HepG2 (cell line): ENCODE data around the gene ASB8. TPM values are rescaled to one million over a fixed set of nuclear protein-coding genes. Genes with fewer than 3 reads are reported as not detected.

Experiments
- BRD4 ChIP-seq: sonication (generic); formaldehyde crosslinking; IDR thresholded peaks from 2 replicates; pipeline ENCODE4 v1.4.0; 2020; ENCODE audit warnings: missing genetic modification reagents
- CEBPG ChIP-seq: IDR thresholded peaks from 2 replicates; pipeline ENCODE4 v1.6.1; 2016
- ELF1 ChIP-seq: sonication (generic); formaldehyde crosslinking; IDR thresholded peaks from 2 replicates; pipeline ENCODE4 v1.4.0; 2020; ENCODE audit warnings: missing genetic modification reagents
- ELF3 ChIP-seq: IDR thresholded peaks from 2 replicates; pipeline ENCODE4 v1.6.1; 2016; ENCODE audit warnings: missing genetic modification reagents, missing compliant biosample characterization
- EP300 ChIP-seq, 3 experiments: sonication (generic) in 1 of 3; formaldehyde crosslinking in 1 of 3; IDR thresholded peaks; 2 replicates each; pipeline versions ENCODE4 v1.5.1 to v1.6.1; 2011 to 2020; ENCODE audit warnings: low read depth in 2 of 3, low read length in 2 of 3, borderline replicate concordance in 1 of 3, improper control_type of control experiment in 1 of 3, mild to moderate bottlenecking in 1 of 3, missing genetic modification reagents in 1 of 3, moderate library complexity in 1 of 3
- FOXA3 ChIP-seq: IDR thresholded peaks from 2 replicates; pipeline ENCODE4 v1.6.1; 2016; ENCODE audit warnings: missing genetic modification reagents, missing compliant biosample characterization
- GABPA ChIP-seq, 2 experiments: IDR thresholded peaks; 2 replicates each; pipeline ENCODE4 v1.6.1; 2011 to 2016; ENCODE audit warnings: low read depth in 2 of 2, low read length in 1 of 2, missing biosample characterization in 1 of 2, missing genetic modification characterization in 1 of 2
- GZF1 ChIP-seq: sonication (generic); formaldehyde crosslinking; IDR thresholded peaks from 2 replicates; pipeline ENCODE4 v1.5.1; 2020; ENCODE audit warnings: mild to moderate bottlenecking, missing genetic modification reagents
- HMG20B ChIP-seq: conservative IDR thresholded peaks from 2 replicates; pipeline ENCODE4 v1.6.1; 2016; ENCODE audit warnings: missing genetic modification reagents, missing compliant biosample characterization
- KAT8 ChIP-seq: IDR thresholded peaks from 2 replicates; pipeline ENCODE4 v1.6.1; 2016; ENCODE audit warnings: missing genetic modification reagents, missing compliant biosample characterization
- KDM1A ChIP-seq: IDR thresholded peaks from 2 replicates; pipeline ENCODE4 v1.6.1; 2016; ENCODE audit warnings: missing compliant biosample characterization
- MAFG ChIP-seq: sonication (generic); formaldehyde crosslinking; IDR thresholded peaks from 2 replicates; pipeline ENCODE4 v1.5.1; 2020; ENCODE audit warnings: mild to moderate bottlenecking, missing genetic modification reagents
- MED1 ChIP-seq: sonication (generic); formaldehyde crosslinking; IDR thresholded peaks from 2 replicates; pipeline ENCODE4 v1.4.0; 2020; ENCODE audit warnings: missing genetic modification reagents
- NFIC ChIP-seq: IDR thresholded peaks from 2 replicates; pipeline ENCODE4 v1.6.1; 2012; ENCODE audit warnings: mild to moderate bottlenecking, low read length, inconsistent platforms
- NR2F6 ChIP-seq, 2 experiments: IDR thresholded peaks; 2 replicates each; pipeline ENCODE4 v1.6.1; 2016; ENCODE audit warnings: antibody characterized with exemption in 1 of 2, mild to moderate bottlenecking in 1 of 2
- PCBP2 ChIP-seq: fragments of 200-400 bp; formaldehyde crosslinking; optimal IDR thresholded peaks from 2 replicates; pipeline ENCODE3; 2018; ENCODE audit warnings: low read length, low read depth; ENCODE audit not compliant: poor library complexity, severe bottlenecking
- PPARG ChIP-seq: conservative IDR thresholded peaks from 2 replicates; pipeline ENCODE4 v1.6.1; 2016; ENCODE audit warnings: missing biosample characterization, missing genetic modification reagents
- RARA ChIP-seq: IDR thresholded peaks from 2 replicates; pipeline ENCODE4 v1.6.1; 2016; ENCODE audit warnings: missing genetic modification reagents, missing compliant biosample characterization
- RXRB ChIP-seq: IDR thresholded peaks from 2 replicates; pipeline ENCODE4 v1.6.1; 2016; ENCODE audit warnings: borderline replicate concordance, missing genetic modification reagents, missing compliant biosample characterization
- ZKSCAN1 ChIP-seq: fragments of 150-350 bp; IDR thresholded peaks from 2 replicates; pipeline ENCODE4 v1.6.1; 2014; ENCODE audit warnings: low read length
- ZNF326 ChIP-seq: sonication (generic); formaldehyde crosslinking; IDR thresholded peaks from 2 replicates; pipeline ENCODE4 v1.4.0; 2020; ENCODE audit warnings: missing genetic modification reagents, borderline replicate concordance
- ZNF598 ChIP-seq: sonication (generic); formaldehyde crosslinking; IDR thresholded peaks from 2 replicates; pipeline ENCODE4 v1.5.1; 2020; ENCODE audit warnings: mild to moderate bottlenecking, missing genetic modification reagents, borderline replicate concordance
- ZNF720 ChIP-seq: sonication (generic); formaldehyde crosslinking; IDR thresholded peaks from 2 replicates; pipeline ENCODE4 v1.4.0; 2020; ENCODE audit warnings: missing genetic modification reagents
- ZNF773 ChIP-seq: sonication (generic); formaldehyde crosslinking; IDR thresholded peaks from 2 replicates; pipeline ENCODE4 v1.4.0; 2020; ENCODE audit warnings: missing genetic modification reagents, borderline replicate concordance
- polyA plus RNA-seq, 8 experiments: library from polyadenylated mRNA; depleted of rRNA in 3 of 8; stranded (reverse) in 7 of 8; unstranded in 1 of 8; fragments of >200 nt; fragmentation: Illumina TruSeq in 4 of 8; extraction: Trizol in 4 of 8; gene quantifications; 2 replicates each; pipeline versions ENCODE4 v1.2.1 to v1.2.3, GENCODE V29; 2011 to 2016; ENCODE audit warnings: low read depth in 4 of 8, missing spikeins in 1 of 8, mixed read lengths in 1 of 8; ENCODE audit not compliant: insufficient read depth in 1 of 8
- total RNA-seq, 5 experiments: library from RNA; depleted of rRNA; stranded (reverse); fragments of >200 nt; fragmentation: Illumina TruSeq; extraction: Trizol; gene quantifications; 2 replicates each; pipeline ENCODE4 v1.2.3, GENCODE V29; 2016; ENCODE audit warnings: low read depth in 1 of 5
- TF ChIP-seq, protein P1 (sequence below), 2 experiments: fragments of 450-650 bp in 1 of 2; sonication (generic) in 1 of 2; formaldehyde crosslinking; IDR thresholded peaks; 2 replicates each; pipeline versions ENCODE4 v1.5.0 to v1.8.0; 2020 to 2022; ENCODE audit warnings: mild to moderate bottlenecking in 1 of 2, missing genetic modification reagents in 1 of 2
- TF ChIP-seq, protein P2 (sequence below): sonication (generic); formaldehyde crosslinking; IDR thresholded peaks from 2 replicates; pipeline ENCODE4 v1.5.0; 2020; ENCODE audit warnings: mild to moderate bottlenecking, missing genetic modification reagents, borderline replicate concordance
- TF ChIP-seq, protein P3 (sequence below): sonication (generic); formaldehyde crosslinking; IDR thresholded peaks from 2 replicates; pipeline ENCODE4 v1.4.0; 2020; ENCODE audit warnings: low read depth, mild to moderate bottlenecking, missing genetic modification reagents

The ASB8 gene
- total and polyA plus RNA-seq, 2 of the 13 experiments (the other 11 are each of a cell fraction or from before 2014, with no cell fraction given), result 14.0 to 15.5 TPM

DNA sequence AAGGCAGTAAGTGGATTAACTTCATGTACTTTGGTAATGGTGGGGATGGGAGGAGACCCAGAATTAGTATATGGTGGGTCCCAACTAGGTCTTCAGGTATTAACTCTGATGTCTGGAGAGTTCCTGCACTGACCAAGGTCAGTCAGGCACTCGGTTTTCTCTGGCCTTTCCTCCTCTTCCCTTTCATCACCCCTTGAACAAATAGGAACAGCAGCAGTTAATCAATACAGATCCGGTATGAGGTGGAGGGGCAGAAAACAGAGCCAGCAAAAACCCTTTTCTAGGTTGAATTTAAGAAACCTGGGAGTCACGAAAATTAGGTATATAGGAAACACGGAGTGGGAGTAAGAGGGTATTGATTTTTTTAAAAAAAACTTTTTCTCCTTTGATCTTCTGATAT, 34.1 kb downstream of the ASB8 start (continued):
- TF ChIP-seq BRD4 (CRISPR knock-in tag) (no peak), KDM1A (CRISPR knock-in tag) (0 out of 2 replicates have a peak, but pooled peaks have one; percentile 24), ZNF326 (no peak), GABPA (IDR thresholded peaks at IDR 0.05; ENCODE audit: low read depth, low read length) (no peak), GABPA (CRISPR knock-in tag; IDR thresholded peaks at IDR 0.05; ENCODE audit: low read depth) (peak; percentile 26; the same call in 1 of the 2 replicates), NR2F6 (IDR thresholded peaks at IDR 0.05) (peak; percentile 19; the same call in 1 of the 2 replicates), NR2F6 (CRISPR knock-in tag; IDR thresholded peaks at IDR 0.05) (no peak), PPARG (CRISPR knock-in tag) (peak; percentile 60), CEBPG (CRISPR knock-in tag) (peak; percentile 27), ZNF720 (CRISPR knock-in tag) (no peak), KAT8 (CRISPR knock-in tag) (peak; percentile 33; the same call in 1 of the 2 replicates), ZNF773 (CRISPR knock-in tag) (no peak), NFIC (peak; percentile 70; the same call in 1 of the 2 replicates), RARA (CRISPR knock-in tag) (peak; percentile 69), HMG20B (CRISPR knock-in tag) (no peak), FOXA3 (CRISPR knock-in tag) (peak; percentile 58), ZKSCAN1 (no peak), MED1 (CRISPR knock-in tag) (peak; percentile 26; the same call in 1 of the 2 replicates), MAFG (no peak), ELF1 (CRISPR knock-in tag) (0 out of 2 replicates have a peak, but pooled peaks have one; percentile 11), ELF3 (CRISPR knock-in tag) (peak; percentile 63), ZNF598 (CRISPR knock-in tag) (no peak), RXRB (peak; percentile 50; the same call in 1 of the 2 replicates), EP300 (IDR thresholded peaks at IDR 0.05; ENCODE audit: low read depth in 2 of 2, low read length in 2 of 2) (peak in 1 of 2 experiments; percentile 53; a peak in 2 of 4 replicates), EP300 (CRISPR knock-in tag; IDR thresholded peaks at IDR 0.05; ENCODE audit: borderline replicate concordance) (no peak), PCBP2 (no peak), GZF1 (CRISPR knock-in tag) (no peak)
- TF ChIP-seq, protein P1, sequence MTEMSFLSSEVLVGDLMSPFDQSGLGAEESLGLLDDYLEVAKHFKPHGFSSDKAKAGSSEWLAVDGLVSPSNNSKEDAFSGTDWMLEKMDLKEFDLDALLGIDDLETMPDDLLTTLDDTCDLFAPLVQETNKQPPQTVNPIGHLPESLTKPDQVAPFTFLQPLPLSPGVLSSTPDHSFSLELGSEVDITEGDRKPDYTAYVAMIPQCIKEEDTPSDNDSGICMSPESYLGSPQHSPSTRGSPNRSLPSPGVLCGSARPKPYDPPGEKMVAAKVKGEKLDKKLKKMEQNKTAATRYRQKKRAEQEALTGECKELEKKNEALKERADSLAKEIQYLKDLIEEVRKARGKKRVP (CRISPR knock-in tag; IDR thresholded peaks at IDR 0.05), result peak in 1 of 2 experiments; percentile 44; a peak in 1 of 4 replicates
- TF ChIP-seq, protein P2, sequence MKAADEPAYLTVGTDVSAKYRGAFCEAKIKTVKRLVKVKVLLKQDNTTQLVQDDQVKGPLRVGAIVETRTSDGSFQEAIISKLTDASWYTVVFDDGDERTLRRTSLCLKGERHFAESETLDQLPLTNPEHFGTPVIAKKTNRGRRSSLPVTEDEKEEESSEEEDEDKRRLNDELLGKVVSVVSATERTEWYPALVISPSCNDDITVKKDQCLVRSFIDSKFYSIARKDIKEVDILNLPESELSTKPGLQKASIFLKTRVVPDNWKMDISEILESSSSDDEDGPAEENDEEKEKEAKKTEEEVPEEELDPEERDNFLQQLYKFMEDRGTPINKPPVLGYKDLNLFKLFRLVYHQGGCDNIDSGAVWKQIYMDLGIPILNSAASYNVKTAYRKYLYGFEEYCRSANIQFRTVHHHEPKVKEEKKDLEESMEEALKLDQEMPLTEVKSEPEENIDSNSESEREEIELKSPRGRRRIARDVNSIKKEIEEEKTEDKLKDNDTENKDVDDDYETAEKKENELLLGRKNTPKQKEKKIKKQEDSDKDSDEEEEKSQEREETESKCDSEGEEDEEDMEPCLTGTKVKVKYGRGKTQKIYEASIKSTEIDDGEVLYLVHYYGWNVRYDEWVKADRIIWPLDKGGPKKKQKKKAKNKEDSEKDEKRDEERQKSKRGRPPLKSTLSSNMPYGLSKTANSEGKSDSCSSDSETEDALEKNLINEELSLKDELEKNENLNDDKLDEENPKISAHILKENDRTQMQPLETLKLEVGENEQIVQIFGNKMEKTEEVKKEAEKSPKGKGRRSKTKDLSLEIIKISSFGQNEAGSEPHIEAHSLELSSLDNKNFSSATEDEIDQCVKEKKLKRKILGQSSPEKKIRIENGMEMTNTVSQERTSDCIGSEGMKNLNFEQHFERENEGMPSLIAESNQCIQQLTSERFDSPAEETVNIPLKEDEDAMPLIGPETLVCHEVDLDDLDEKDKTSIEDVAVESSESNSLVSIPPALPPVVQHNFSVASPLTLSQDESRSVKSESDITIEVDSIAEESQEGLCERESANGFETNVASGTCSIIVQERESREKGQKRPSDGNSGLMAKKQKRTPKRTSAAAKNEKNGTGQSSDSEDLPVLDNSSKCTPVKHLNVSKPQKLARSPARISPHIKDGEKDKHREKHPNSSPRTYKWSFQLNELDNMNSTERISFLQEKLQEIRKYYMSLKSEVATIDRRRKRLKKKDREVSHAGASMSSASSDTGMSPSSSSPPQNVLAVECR (CRISPR knock-in tag), result peak; percentile 17; the same call in 1 of the 2 replicates
- TF ChIP-seq, protein P3, sequence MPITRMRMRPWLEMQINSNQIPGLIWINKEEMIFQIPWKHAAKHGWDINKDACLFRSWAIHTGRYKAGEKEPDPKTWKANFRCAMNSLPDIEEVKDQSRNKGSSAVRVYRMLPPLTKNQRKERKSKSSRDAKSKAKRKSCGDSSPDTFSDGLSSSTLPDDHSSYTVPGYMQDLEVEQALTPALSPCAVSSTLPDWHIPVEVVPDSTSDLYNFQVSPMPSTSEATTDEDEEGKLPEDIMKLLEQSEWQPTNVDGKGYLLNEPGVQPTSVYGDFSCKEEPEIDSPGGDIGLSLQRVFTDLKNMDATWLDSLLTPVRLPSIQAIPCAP (CRISPR knock-in tag), result no peak
